ENCODE data around the gene ATF5.

ATF5 gene

GRCh38 chr19:49929121-49929610, at the start of gene ATF5, which contains the start of gene NUP62:
ATF5 (plus strand) TSS chr19:49929205; CDS start chr19:49930851, 1,646 bp downstream.
NUP62 (minus strand) TSS chr19:49929504; CDS start chr19:49909807, 19,697 bp downstream.
- DNase-seq, result peak; percentile 40

GRCh38 chr19:49879243-49879963, 49.6 kb upstream of the ATF5 start:
- DNase-seq, result no peak

DNA sequence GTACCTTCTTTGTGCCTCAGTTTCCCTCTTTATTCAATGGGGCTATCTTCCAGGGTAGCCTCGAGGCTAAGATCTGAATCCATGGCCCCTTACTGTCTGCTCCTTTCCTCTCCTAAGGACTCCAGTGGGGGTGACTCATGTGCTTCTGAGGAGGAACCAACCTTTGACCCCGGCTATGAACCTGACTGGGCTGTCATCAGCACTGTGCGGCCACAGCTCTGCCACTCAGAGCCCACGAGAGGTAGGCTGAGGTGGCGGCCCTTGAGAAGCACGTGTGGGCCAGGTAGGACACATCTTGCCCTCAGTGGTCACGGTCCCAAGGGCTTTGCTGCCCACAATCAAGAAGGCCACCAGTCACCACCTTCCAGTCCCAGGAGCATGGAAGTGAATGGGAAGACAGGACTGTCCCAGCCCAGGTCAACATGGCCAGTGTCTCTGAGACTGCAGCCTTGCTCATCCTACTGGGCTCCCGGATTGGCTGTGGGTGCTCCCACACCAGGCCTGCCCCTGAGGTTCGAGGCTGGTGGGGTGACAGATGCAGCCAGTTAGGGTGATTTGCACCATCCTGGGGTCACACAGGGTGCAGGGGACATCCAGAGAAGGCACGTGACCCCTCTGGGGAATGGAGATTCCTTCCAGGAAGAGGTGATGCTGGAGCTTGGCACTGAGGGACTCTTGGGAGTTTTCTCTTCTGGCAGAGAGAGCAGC, 48.7 kb upstream of the ATF5 start:
- no peak for DNase-seq

DNA sequence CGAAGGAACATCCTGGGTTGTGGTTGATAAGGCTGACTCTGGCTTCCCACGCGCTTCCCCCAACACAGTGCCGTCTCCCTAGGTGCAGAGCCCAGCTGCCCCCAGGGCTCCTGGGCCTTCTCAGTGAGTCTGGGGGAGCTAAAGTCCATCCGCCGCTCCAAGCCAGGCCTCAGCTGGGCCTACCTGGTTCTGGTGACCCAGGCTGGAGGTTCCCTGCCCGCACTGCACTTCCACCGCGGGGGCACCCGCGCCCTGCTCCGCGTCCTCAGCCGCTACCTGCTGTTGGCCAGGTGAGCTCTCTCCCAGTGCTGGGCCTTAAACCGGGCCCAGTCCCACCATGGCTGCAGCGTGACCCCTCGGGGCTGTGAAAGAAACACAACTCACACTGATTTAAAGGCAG, 47.8 kb upstream of the ATF5 start:
- DNase-seq, result no peak

GRCh38 chr19:49881672-49882394, 47.2 kb upstream of the ATF5 start:
- no peak for DNase-seq

DNA sequence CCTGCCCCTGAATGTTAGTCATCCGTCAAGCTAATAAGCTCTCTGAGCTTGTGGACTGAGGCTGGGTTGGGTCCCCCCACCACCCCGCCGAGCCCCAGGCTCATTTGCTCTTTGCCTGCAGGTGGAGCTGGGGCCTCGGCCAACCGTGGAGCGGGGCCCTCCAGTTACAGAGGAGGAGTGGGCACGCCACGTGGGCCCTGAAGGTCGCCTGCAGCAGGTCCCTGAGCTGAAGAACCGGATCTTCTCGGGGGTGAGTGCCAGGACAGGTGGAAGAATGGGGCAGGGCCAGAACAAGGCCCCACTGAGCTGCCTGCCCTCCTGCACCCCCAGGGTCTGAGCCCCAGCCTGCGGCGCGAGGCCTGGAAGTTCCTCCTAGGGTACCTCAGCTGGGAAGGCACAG, 46.4 kb upstream of the ATF5 start:
- no peak for DNase-seq

GRCh38 chr19:49883094-49883493, 45.9 kb upstream of the ATF5 start:
- no peak for DNase-seq

- DNase-seq, result no peak
Measured at GRCh38 chr19:49884109-49884508, 44.9 kb upstream of the ATF5 start.

- no peak for DNase-seq
Measured at GRCh38 chr19:49884760-49885159, 44.2 kb upstream of the ATF5 start.

DNA sequence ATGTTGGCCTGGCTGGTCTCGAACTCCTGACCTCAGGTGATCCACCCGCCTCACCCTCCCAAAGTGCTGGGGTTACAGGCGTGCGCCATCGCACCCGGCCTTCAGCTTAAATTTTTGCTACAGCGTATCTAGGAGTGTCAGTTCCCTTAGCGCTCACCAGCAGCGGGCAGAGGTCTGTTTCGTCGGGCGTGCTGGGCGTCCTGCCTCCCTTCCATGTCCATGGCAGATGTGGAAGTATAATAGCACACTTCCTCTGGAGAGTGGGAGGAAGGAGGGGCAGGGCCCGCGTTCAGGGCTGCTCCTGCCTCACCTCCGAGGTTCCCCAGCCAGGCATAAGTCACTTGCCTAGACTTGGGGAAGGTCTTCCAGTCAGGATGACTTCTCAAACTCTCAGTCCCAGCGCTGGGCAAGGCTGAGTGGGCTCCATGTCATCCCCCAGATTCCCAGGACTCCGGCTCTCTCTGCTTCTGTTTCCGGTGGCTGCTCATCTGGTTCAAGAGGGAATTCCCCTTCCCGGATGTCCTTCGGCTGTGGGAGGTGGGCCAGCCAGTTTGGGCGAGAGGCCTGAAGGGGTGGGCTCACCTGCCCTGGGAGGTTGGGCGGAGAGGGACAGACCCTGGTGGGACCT, 41.9 kb upstream of the ATF5 start:
- DNase-seq, result no peak

DNA sequence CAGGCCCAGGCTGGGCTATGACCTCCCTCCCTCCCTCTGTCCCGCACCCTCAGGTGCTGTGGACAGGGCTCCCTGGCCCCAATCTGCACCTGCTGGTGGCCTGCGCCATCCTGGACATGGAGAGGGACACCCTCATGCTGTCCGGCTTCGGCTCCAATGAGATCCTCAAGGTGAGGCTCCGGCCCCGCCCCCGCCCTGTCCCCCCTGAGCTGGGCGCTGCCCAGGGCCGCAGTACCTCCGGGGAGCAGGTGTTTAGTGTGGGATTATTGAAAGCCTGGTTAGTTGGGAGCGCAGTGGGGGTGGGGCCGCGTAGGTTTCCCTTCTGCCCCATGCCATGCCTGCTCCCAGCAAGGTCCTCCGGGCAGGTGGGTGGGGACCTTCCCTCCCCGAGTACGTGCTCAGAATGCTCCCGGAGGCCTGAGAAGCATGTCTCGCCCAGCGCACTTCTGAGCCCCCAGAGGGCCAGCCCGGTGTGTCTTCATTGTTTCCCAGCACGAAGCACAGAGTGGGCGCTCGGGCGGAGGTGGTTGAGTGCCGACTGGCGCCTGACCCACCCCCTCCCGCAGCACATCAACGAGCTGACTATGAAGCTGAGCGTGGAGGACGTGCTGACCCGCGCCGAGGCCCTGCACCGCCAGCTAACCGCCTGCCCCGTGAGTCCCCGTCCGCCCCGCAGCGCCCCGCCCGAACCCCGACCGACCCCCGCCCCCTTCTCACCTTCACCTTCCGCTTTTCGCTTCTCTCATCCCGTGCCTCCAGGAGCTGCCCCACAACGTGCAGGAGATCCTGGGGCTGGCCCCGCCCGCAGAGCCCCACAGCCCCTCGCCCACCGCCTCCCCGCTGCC, 41.1 kb upstream of the ATF5 start:
- DNase-seq, result no peak

DNA sequence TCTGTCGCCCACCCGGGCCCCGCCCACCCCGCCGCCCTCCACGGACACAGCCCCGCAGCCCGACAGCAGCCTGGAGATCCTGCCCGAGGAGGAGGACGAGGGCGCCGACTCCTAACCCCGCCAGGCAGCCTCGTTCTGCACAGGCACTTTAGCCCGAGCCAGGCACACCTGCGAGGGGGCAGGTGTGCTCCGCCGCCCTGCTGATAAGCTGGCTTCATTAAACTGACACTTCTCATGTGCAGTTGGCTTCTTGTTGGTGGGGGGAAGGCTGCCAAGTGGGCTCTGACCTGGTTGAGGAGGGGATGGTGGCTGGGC, 40.5 kb upstream of the ATF5 start:
- DNase-seq, result no peak

- no peak for DNase-seq
Measured at GRCh38 chr19:49889038-49889686, 39.8 kb upstream of the ATF5 start.

GRCh38 chr19:49889687-49890348, 39.2 kb upstream of the ATF5 start:
- no peak for DNase-seq

DNA sequence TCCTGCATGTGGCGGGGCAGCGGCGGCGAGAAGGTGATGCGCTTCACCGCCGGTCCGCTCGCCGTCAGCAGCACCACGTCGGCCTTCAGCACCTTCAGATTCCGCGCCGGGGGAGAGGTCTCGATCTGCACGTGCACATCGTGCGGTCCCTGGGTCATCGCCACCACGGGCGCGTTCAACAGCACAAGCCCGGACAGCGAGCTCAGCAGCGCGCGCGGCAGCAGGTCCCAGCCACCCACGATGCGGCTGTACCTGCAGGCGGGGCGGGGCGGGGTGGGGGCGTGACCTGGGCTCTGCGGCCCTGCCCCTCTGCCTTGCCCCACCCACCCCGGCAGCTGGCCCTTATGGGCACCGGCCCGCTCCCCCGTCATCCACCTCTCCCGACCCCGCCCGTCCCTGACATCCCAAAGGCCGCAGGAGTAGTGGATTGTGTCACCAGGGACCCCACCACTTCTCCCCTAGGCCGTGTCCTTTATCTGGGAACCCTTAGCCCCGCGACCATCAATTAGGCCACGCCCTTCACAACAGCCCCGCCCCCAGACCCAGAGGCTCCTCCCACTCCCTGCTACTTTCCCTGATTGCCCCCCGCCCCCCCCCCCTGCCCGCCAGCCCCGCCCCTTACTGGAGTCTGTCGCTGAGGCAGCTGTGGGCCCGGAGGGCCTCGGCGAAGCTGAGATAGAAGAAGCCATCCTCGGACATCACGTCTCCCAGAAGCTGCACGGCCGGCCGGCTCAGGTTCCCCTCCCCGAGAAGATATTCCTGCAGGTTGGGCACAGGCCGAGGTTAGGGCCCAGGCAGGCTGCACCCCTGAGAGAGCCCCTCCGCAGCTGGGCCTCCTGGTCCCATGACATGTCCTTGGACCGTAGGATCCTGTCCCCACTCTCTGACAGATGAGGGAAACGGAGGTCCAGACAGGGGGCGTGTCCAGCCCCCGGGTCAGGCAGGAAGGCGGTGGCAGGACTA, 38.4 kb upstream of the ATF5 start:
- DNase-seq, result no peak

- DNase-seq, result no peak
Measured at GRCh38 chr19:49891393-49891792, 37.6 kb upstream of the ATF5 start.

GRCh38 chr19:49892716-49893115, 36.3 kb upstream of the ATF5 start:
- no peak for DNase-seq

- DNase-seq, result no peak
Measured at GRCh38 chr19:49894011-49894664, 34.9 kb upstream of the ATF5 start.

- DNase-seq, result no peak
Measured at GRCh38 chr19:49894879-49895565, 34.0 kb upstream of the ATF5 start.
